BLaER1 (cell line): ENCODE measurements around the gene HK1.

Source experiments
- H3K27ac ChIP-seq: shearing (Covaris generic); formaldehyde crosslinking; 2 replicates; pipeline ENCODE4 v1.8.1; 2022
- H3K27me3 ChIP-seq: shearing (Covaris generic); formaldehyde crosslinking; 2 replicates; pipeline ENCODE4 v1.8.1; 2022
- H3K36me3 ChIP-seq: shearing (Covaris generic); formaldehyde crosslinking; 2 replicates; pipeline ENCODE4 v1.8.1; 2022
- H3K4me1 ChIP-seq: shearing (Covaris generic); formaldehyde crosslinking; 2 replicates; pipeline ENCODE4 v1.8.1; 2022
- H3K4me2 ChIP-seq: shearing (Covaris generic); formaldehyde crosslinking; 2 replicates; pipeline ENCODE4 v1.8.1; 2022
- H3K4me3 ChIP-seq: shearing (Covaris generic); formaldehyde crosslinking; 2 replicates; pipeline ENCODE4 v1.8.1; 2022
- H3K9ac ChIP-seq: shearing (Covaris generic); formaldehyde crosslinking; 2 replicates; pipeline ENCODE4 v1.8.1; 2022
- H3K9me3 ChIP-seq: shearing (Covaris generic); formaldehyde crosslinking; 2 replicates; pipeline ENCODE4 v1.8.1; 2022
- H4K20me1 ChIP-seq: shearing (Covaris generic); formaldehyde crosslinking; 2 replicates; pipeline ENCODE4 v1.8.1; 2022
- Cebpa-rat ChIP-seq: shearing (Covaris generic); IDR thresholded peaks from 2 replicates; pipeline ENCODE4 v1.8.1; 2022

The HK1 gene

DNA sequence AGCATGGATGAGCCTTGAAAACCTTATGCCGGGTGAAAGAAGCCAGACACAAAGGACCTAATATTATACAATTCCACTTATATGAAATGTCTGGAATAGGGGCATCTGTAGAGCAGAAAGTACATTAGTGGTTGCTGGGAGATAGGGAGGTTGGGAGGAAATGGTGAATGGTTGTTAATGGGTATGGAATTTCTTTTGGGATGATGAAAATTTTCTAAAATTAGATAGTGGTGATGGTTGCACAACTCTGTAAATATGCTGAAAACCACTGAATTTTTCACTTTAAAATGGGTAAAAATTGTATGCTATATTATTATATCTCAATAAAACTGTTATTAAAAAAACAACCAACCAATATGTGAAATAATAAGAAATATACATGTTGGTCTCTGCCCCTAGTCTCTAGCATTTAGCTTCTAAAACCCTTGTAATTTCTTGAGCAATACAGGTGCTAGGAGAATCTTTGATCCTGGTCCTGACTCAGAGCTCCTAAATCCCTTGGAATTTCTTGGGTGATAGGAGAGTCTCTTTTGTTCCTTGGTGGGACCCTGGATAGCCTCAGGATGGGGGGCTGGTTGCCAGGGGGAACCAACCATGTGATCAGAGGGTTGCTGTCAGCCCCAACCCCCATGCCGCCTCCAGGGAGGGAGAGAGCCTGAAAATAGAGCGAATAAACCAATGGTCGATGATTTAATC lies 74.4 kb downstream of the HK1 start:
- H3K9me3 ChIP-seq, result no peaks in the 10 kb centered on the region
- H3K4me1 ChIP-seq, result peaks cover 17% of the 10 kb centered on the region
- peaks cover 41% of the 10 kb centered on the region for H3K36me3 ChIP-seq
- no peaks in the 10 kb centered on the region for H3K27me3 ChIP-seq
- H3K4me3 ChIP-seq, result no peak overlapping the region
- no peak overlapping the region for H3K9ac ChIP-seq
- H4K20me1 ChIP-seq, result peaks cover 8% of the 10 kb centered on the region; the same call in 1 of the 2 replicates
- no peak for TF ChIP-seq Cebpa-rat
- H3K27ac ChIP-seq, result no peak overlapping the region
- no peak overlapping the region for H3K4me2 ChIP-seq

GRCh38 chr10:69353977-69354635 lies 75.8 kb downstream of the HK1 start:
- Histone ChIP-seq H3K4me1 (peaks cover 3% of the 10 kb centered on the region), H3K4me2 (no peak overlapping the region), H3K27ac (no peak overlapping the region)

DNA sequence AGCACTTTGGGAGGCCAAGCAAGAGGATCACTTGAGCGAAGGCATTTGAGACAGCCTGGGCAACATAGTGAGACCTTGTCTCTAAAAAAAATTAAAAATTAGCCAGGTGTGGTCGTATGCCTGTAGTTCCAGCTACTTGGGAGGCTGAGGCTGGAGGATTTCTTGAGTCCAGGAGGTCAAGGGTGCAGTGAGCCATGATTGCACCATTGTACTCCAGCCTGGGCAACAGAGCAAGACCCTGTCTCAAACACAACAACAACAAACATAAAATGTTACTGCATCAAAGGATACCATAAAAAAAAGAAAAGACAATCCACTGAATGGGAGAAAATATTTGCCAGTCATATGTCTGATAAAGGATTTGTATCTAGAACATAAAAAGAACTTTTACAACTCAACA lies 77.9 kb downstream of the HK1 start:
- Histone ChIP-seq H3K27ac (no peak overlapping the region), H3K4me2 (no peak overlapping the region), H3K27me3 (no peaks in the 10 kb centered on the region), H3K36me3 (peaks cover 43% of the 10 kb centered on the region), H3K9me3 (no peaks in the 10 kb centered on the region), H3K9ac (no peak overlapping the region), H3K4me1 (no peaks in the 10 kb centered on the region), H4K20me1 (peaks cover 41% of the 10 kb centered on the region), H3K4me3 (no peak overlapping the region)
- TF ChIP-seq Cebpa-rat, result no peak

More at GRCh38 chr10:69353977-69354635, 75.8 kb downstream of the HK1 start:
- H4K20me1 ChIP-seq, result peaks cover 20% of the 10 kb centered on the region
- TF ChIP-seq Cebpa-rat, result no peak
- no peaks in the 10 kb centered on the region for H3K9me3 ChIP-seq
- no peak overlapping the region for H3K4me3 ChIP-seq
- H3K27me3 ChIP-seq, result no peaks in the 10 kb centered on the region
- H3K36me3 ChIP-seq, result peaks cover 41% of the 10 kb centered on the region
- H3K9ac ChIP-seq, result no peak overlapping the region

GRCh38 chr10:69358148-69358795 lies 80.0 kb downstream of the HK1 start:
- H3K4me3 ChIP-seq, result no peak overlapping the region
- H3K27ac ChIP-seq, result no peak overlapping the region
- H3K36me3 ChIP-seq, result peaks cover 52% of the 10 kb centered on the region
- no peaks in the 10 kb centered on the region for H3K9me3 ChIP-seq
- H3K4me1 ChIP-seq, result no peaks in the 10 kb centered on the region
- H3K4me2 ChIP-seq, result no peak overlapping the region
- H3K27me3 ChIP-seq, result no peaks in the 10 kb centered on the region
- H3K9ac ChIP-seq, result no peak overlapping the region
- no peak for TF ChIP-seq Cebpa-rat
- peaks cover 42% of the 10 kb centered on the region for H4K20me1 ChIP-seq

DNA sequence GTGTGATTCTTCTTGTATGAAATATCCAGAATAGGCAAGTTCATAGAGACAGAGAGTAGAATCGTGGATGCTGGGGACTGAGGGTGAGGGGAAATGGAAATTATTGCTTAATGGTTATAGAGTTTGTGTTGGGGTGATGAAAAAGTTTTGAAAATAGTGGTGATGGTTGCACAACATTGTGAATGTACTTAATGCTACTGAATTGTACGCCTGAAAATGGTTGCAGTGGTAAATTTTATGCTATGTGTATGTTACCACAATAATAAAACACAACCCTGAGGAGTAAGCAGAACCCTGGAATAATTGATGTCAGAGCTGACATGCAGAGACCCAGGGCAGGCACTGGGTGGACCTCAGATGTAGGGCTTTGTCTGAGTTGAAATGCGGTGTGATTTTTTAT lies 80.9 kb downstream of the HK1 start:
- H3K9me3 ChIP-seq, result no peaks in the 10 kb centered on the region
- no peak overlapping the region for H3K4me2 ChIP-seq
- peaks cover 52% of the 10 kb centered on the region for H3K36me3 ChIP-seq
- TF ChIP-seq Cebpa-rat, result no peak
- H4K20me1 ChIP-seq, result peaks cover 36% of the 10 kb centered on the region
- H3K4me1 ChIP-seq, result no peaks in the 10 kb centered on the region
- no peak overlapping the region for H3K9ac ChIP-seq
- H3K27ac ChIP-seq, result no peak overlapping the region
- no peaks in the 10 kb centered on the region for H3K27me3 ChIP-seq
- no peak overlapping the region for H3K4me3 ChIP-seq

DNA sequence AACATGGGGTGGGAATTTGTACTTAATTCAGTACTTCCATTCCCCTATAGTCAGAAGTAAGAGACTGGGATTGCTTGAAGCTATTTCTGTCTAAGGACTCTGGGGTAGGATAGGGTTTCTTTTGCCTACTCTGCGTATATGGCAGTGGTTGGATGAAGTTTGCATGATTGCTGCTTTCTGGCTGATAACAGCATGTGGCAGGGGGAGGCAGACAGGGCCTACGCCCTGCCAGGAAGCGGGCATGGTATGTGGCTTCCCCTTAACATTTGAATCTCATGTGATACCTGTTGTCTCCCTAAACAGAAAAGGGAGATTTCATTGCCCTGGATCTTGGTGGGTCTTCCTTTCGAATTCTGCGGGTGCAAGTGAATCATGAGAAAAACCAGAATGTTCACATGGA lies 81.3 kb downstream of the HK1 start:
- Histone ChIP-seq H3K9me3 (no peaks in the 10 kb centered on the region), H3K27ac (no peak overlapping the region), H3K27me3 (no peaks in the 10 kb centered on the region), H3K4me1 (no peaks in the 10 kb centered on the region), H3K4me2 (no peak overlapping the region), H4K20me1 (peaks cover 35% of the 10 kb centered on the region), H3K9ac (no peak overlapping the region), H3K4me3 (no peak overlapping the region), H3K36me3 (peaks cover 55% of the 10 kb centered on the region)
- no peak for TF ChIP-seq Cebpa-rat

DNA sequence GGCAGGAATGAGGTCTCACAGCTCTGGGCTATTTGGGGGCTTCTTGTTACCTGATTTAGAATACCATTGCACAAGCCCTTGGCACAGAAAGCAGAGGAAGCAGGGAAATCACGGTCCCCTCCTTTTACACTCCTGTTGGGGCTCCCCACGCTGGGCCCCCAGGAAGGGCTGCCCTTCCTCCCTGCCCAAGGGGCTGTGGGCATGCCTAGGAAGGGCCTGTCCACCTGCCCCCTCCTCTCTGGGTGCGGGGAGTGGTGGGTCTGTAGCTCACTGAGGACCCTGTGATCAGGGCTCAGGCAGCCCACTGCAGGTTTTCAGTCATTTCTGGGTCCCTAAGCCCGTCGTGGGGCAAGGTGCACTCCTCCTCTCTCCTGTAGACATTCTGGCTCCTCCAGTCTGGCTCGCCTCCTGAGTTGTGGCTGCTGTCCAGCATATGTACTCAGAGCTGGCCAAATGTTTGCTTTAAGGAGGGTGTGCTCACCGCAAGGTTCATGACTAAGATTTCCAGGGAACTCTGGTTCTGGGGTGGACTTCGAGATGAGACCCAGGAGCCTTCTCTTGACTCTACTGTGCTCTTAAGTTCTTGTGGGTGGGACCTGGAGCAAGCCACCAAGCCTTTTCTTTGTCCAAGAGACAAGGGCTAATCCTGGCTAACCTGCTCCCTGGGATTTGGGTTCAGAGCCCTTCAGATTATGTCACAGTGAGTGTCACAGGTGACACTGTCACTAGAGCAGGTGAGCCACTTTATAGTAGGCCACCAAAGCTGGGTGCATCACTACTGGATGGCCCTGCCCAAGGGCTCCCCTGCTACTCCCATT lies 82.4 kb downstream of the HK1 start:
- no peak for TF ChIP-seq Cebpa-rat
- Histone ChIP-seq H3K4me2 (no peak overlapping the region), H3K27ac (no peak overlapping the region), H4K20me1 (peaks cover 35% of the 10 kb centered on the region), H3K4me3 (no peak overlapping the region), H3K36me3 (peaks cover 62% of the 10 kb centered on the region), H3K9me3 (no peaks in the 10 kb centered on the region), H3K9ac (no peak overlapping the region), H3K27me3 (no peaks in the 10 kb centered on the region), H3K4me1 (peaks cover 6% of the 10 kb centered on the region)

- Histone ChIP-seq H3K9ac (no peak overlapping the region), H3K4me2 (no peak overlapping the region), H4K20me1 (peaks cover 35% of the 10 kb centered on the region)
Observed at GRCh38 chr10:69361303-69361614, 83.0 kb downstream of the HK1 start.

GRCh38 chr10:69362471-69362954 lies 84.2 kb downstream of the HK1 start:
- Histone ChIP-seq H3K9me3 (no peaks in the 10 kb centered on the region), H3K4me1 (peaks cover 6% of the 10 kb centered on the region), H3K27ac (no peak overlapping the region), H3K9ac (no peak overlapping the region), H3K27me3 (no peaks in the 10 kb centered on the region), H3K4me2 (no peak overlapping the region), H4K20me1 (peaks cover 42% of the 10 kb centered on the region), H3K4me3 (no peak overlapping the region), H3K36me3 (peaks cover 80% of the 10 kb centered on the region)
- no peak for TF ChIP-seq Cebpa-rat

More at GRCh38 chr10:69361303-69361614, 83.0 kb downstream of the HK1 start:
- TF ChIP-seq Cebpa-rat, result no peak
- Histone ChIP-seq H3K4me3 (no peak overlapping the region), H3K36me3 (peaks cover 67% of the 10 kb centered on the region), H3K4me1 (peaks cover 6% of the 10 kb centered on the region), H3K27me3 (no peaks in the 10 kb centered on the region), H3K27ac (no peak overlapping the region), H3K9me3 (no peaks in the 10 kb centered on the region)
